K562 (cell line): Measurements from ENCODE around the gene MAML1. TPM values are rescaled to one million over a fixed set of nuclear protein-coding genes. Genes with fewer than 3 reads are reported as not detected.

Source experiments
- ATAC-seq: fragments of 200-7000 bp; cut with Tn5 transposase; 3 replicates; pipeline ENCODE4 v1.9.1; 2020; ENCODE audit warnings: moderate library complexity
- BruUV-seq: library from RNA; stranded (reverse); fragments of 400-500 nt; replicated peaks from 2 replicates; lab custom pipeline; 2021; lab: Mats Ljungman, UMichigan
- CTCF ChIA-PET: fragments of 300-600 bp; formaldehyde crosslinking; extraction: SDS; loops from one replicate; lab custom pipeline; 2021; ENCODE audit warnings: low intra/inter-chr PET ratio; lab: Yijun Ruan, JAX
- POLR2A ChIA-PET: fragments of 300-600, 350-650 bp; sonication (Branson Sonifier 250); formaldehyde crosslinking; extraction: SDS; loops from one replicate; lab custom pipeline; 2021; ENCODE audit warnings: antibody characterized with exemption, inconsistent platforms; lab: Yijun Ruan, JAX
- DNase-seq, 4 experiments: peaks; one replicate each; pipeline versions ENCODE4 v3.0.0 to v3.0.0-alpha.2; 2011 to 2018; ENCODE audit warnings: low spot score in 3 of 4, mixed read lengths in 3 of 4; ENCODE audit errors: extremely low read depth in 1 of 4
- FAIRE-seq: peaks from 2 replicates; lab custom pipeline; 2011; peaks lifted over from hg19 to GRCh38; lab: Jason Lieb, UNC
- H2AFZ ChIP-seq: 2 replicates; pipeline ENCODE4 v1.6.0; 2011; ENCODE audit warnings: low read depth, low read length, control low read depth, inconsistent platforms
- H3K27ac ChIP-seq: fragments of 200-600 bp; 3 replicates; pipeline ENCODE4 v1.8.0; 2011; ENCODE audit warnings: low read depth, mild to moderate bottlenecking, control low read depth, inconsistent platforms, low read length, moderate library complexity, mixed read lengths; ENCODE audit errors: extremely low read depth
- H3K27me3 ChIP-seq, 2 experiments: fragments of 300-600 bp in 1 of 2; 2 replicates in 1 of 2; 3 replicates in 1 of 2; pipeline versions ENCODE4 v1.6.0 to v1.8.0; 2011; ENCODE audit warnings: inconsistent platforms in 2 of 2, low read length in 2 of 2, mild to moderate bottlenecking in 1 of 2, mixed read lengths in 1 of 2, moderate library complexity in 1 of 2; ENCODE audit not compliant: control insufficient read depth in 2 of 2, insufficient read depth in 2 of 2
- H3K36me3 ChIP-seq: fragments of 300-600 bp; 3 replicates; pipeline ENCODE4 v1.8.0; 2011; ENCODE audit warnings: mild to moderate bottlenecking, low read length, inconsistent platforms; ENCODE audit not compliant: control insufficient read depth, insufficient read depth
- H3K4me1 ChIP-seq, 2 experiments: fragments of 200-600 bp in 1 of 2; replicated peaks in 1 of 2; 2 replicates in 1 of 2; 3 replicates in 1 of 2; pipeline versions ENCODE4 v1.5.1 to v1.8.0; 2011; ENCODE audit warnings: inconsistent platforms in 2 of 2, low read length in 2 of 2, mild to moderate bottlenecking in 1 of 2, mixed read lengths in 1 of 2, moderate library complexity in 1 of 2; ENCODE audit not compliant: control insufficient read depth in 2 of 2, insufficient read depth in 2 of 2
- H3K4me2 ChIP-seq: 2 replicates; pipeline ENCODE4 v1.6.1; 2011; ENCODE audit warnings: low read length, control low read depth, inconsistent platforms, mixed read lengths; ENCODE audit not compliant: insufficient read depth
- H3K4me3 ChIP-seq: fragments of 200-600 bp; sonication (generic), shearing (Covaris generic); 2 replicates; pipeline ENCODE4 v1.5.1; 2016; ENCODE audit warnings: control low read depth, inconsistent platforms
- H3K79me2 ChIP-seq: fragments of 200-600 bp; 3 replicates; pipeline ENCODE4 v1.8.0; 2011; ENCODE audit warnings: low read length, inconsistent platforms; ENCODE audit not compliant: control insufficient read depth, insufficient read depth
- H3K9ac ChIP-seq, 2 experiments: 2 replicates each; pipeline versions ENCODE4 v1.6.0 to v1.6.1; 2011; ENCODE audit warnings: low read depth in 2 of 2, low read length in 2 of 2, control low read depth in 1 of 2, inconsistent platforms in 1 of 2, mild to moderate bottlenecking in 1 of 2, mixed read lengths in 1 of 2; ENCODE audit not compliant: insufficient read depth in 1 of 2
- H3K9me1 ChIP-seq: one replicate; pipeline ENCODE4 v1.6.0; 2011; ENCODE audit warnings: inconsistent platforms, mild to moderate bottlenecking, low read length, moderate library complexity; ENCODE audit not compliant: control insufficient read depth, insufficient read depth
- H3K9me3 ChIP-seq: replicated peaks from 2 replicates; pipeline ENCODE4 v1.5.1; 2011; ENCODE audit warnings: low read depth, low read length, inconsistent platforms; ENCODE audit not compliant: control insufficient read depth, insufficient read depth
- H4K20me1 ChIP-seq: replicated peaks from 2 replicates; pipeline ENCODE4 v1.6.1; 2011; ENCODE audit warnings: low read length, inconsistent platforms, mixed read lengths; ENCODE audit not compliant: control insufficient read depth, insufficient read depth
- ARID2 ChIP-seq: fragments of 450-650 bp; IDR thresholded peaks from 2 replicates; pipeline ENCODE4 v1.6.1; 2017; ENCODE audit warnings: antibody characterized with exemption, mild to moderate bottlenecking
- CBX3 ChIP-seq, 2 experiments: IDR thresholded peaks; 1 replicate in 1 of 2; 2 replicates in 1 of 2; pipeline ENCODE4 v1.6.1; 2012; ENCODE audit warnings: inconsistent platforms in 2 of 2, low read length in 2 of 2, borderline replicate concordance in 1 of 2, control low read depth in 1 of 2
- CBX8 ChIP-seq: fragments of 200-600 bp; sonication (generic); IDR thresholded peaks from 2 replicates; pipeline ENCODE4 v1.6.1; 2012; ENCODE audit warnings: borderline replicate concordance, mixed run types, low read depth, mild to moderate bottlenecking, moderate library complexity, mixed read lengths, low read length, control low read depth, inconsistent platforms; ENCODE audit not compliant: poor library complexity, severe bottlenecking; ENCODE audit errors: extremely low read depth
- CTBP1 ChIP-seq: fragments of 450-650 bp; IDR thresholded peaks from 2 replicates; pipeline ENCODE4 v1.6.1; 2016; ENCODE audit warnings: borderline replicate concordance
- HMGN3 ChIP-seq: IDR thresholded peaks from 2 replicates; pipeline ENCODE4 v1.6.1; 2011; ENCODE audit warnings: borderline replicate concordance, low read depth, mild to moderate bottlenecking, mixed read lengths, low read length; ENCODE audit not compliant: insufficient read length; ENCODE audit errors: extremely low read depth
- MLLT1 ChIP-seq, 2 experiments: fragments of 450-650 bp; IDR thresholded peaks; 2 replicates each; pipeline ENCODE4 v1.6.1; 2016
- NELFE ChIP-seq: IDR thresholded peaks from 2 replicates; pipeline ENCODE4 v1.6.1; 2011; ENCODE audit warnings: mild to moderate bottlenecking; ENCODE audit not compliant: insufficient read depth, insufficient read length
- NR0B1 ChIP-seq: fragments of 450-650 bp; IDR thresholded peaks from one replicate; pipeline ENCODE4 v1.6.1; 2018; ENCODE audit warnings: mild to moderate bottlenecking, moderate library complexity; ENCODE audit not compliant: partially characterized antibody
- PML ChIP-seq: IDR thresholded peaks from 2 replicates; pipeline ENCODE4 v1.6.1; 2012; ENCODE audit warnings: low read length, inconsistent platforms
- RBM22 ChIP-seq: fragments of 200-400 bp; formaldehyde crosslinking; IDR thresholded peaks from 2 replicates; pipeline ENCODE4 v1.6.1; 2018; ENCODE audit warnings: low read length, low read depth; ENCODE audit not compliant: poor library complexity, severe bottlenecking
- SRSF3 ChIP-seq: fragments of 200-400 bp; formaldehyde crosslinking; IDR thresholded peaks from 2 replicates; pipeline ENCODE4 v1.6.1; 2016; ENCODE audit warnings: mild to moderate bottlenecking, low read length, moderate library complexity; ENCODE audit not compliant: insufficient read depth
- TARDBP ChIP-seq: fragments of 450-650 bp; IDR thresholded peaks from 2 replicates; pipeline ENCODE4 v1.6.1; 2016
- ZNF395 ChIP-seq: fragments of 200-800 bp; sonication (Bioruptor generic); IDR thresholded peaks from 2 replicates; pipeline ENCODE4 v1.6.1; 2017; ENCODE audit warnings: missing genetic modification characterization, missing compliant biosample characterization
- ZNF639 ChIP-seq, 2 experiments: fragments of 200-800 bp in 1 of 2; sonication (Bioruptor generic) in 1 of 2; sonication (generic) in 1 of 2; formaldehyde crosslinking in 1 of 2; IDR thresholded peaks in 1 of 2; conservative IDR thresholded peaks in 1 of 2; 2 replicates each; pipeline versions ENCODE4 v1.5.0 to v1.6.1; 2016 to 2020; ENCODE audit warnings: missing compliant biosample characterization in 1 of 2, missing genetic modification characterization in 1 of 2, missing genetic modification reagents in 1 of 2
- ZNF707 ChIP-seq: fragments of 250-450 bp; sonication (Bioruptor Pico); conservative IDR thresholded peaks from 2 replicates; pipeline ENCODE4 v1.8.0; 2022; ENCODE audit warnings: inconsistent platforms, mild to moderate bottlenecking, moderate library complexity
- WGBS: fragments of 100-300 bp; shearing (Covaris generic); methylation state at CpG from one replicate; pipeline ENCODE4 v1.1.6; 2016; ENCODE audit warnings: low coverage, mixed read lengths; ENCODE audit not compliant: insufficient coverage; ENCODE audit errors: missing lambda C conversion rate; 5-methylcytosine and 5-hydroxymethylcytosine counted together
- in situ Hi-C: fragments of 300-500 bp; cut with MboI; formaldehyde crosslinking; loops from 4 replicates; pipeline ENCODE4 v1.15.0; 2018; ENCODE audit warnings: inconsistent platforms, mixed read lengths
- intact Hi-C: fragments of 100-400 bp; cut with micrococcal nuclease; formaldehyde crosslinking; loops from 2 replicates; pipeline ENCODE4 v1.14.2; 2022
- polyA plus RNA-seq, 8 experiments: library from polyadenylated mRNA; depleted of rRNA in 4 of 8; stranded (reverse) in 5 of 8; unstranded in 3 of 8; fragments of >200 nt; fragmentation: Nextera tagmentation in 2 of 8; fragmentation: Illumina TruSeq in 1 of 8; extraction: Ambion mirVana in 2 of 8; extraction: Trizol in 1 of 8; gene quantifications; 2 replicates each; pipeline versions ENCODE4 v1.2.1 to v1.2.3, GENCODE V29; 2011 to 2014; ENCODE audit warnings: inconsistent platforms in 1 of 8, missing spikeins in 1 of 8
- total RNA-seq, 7 experiments: library from RNA; depleted of rRNA in 6 of 7; stranded (reverse); fragments of >200 nt in 6 of 7; fragmentation: Illumina TruSeq in 2 of 7; extraction: Trizol in 2 of 7; gene quantifications; 2 replicates each; pipeline versions ENCODE4 v1.2.1 to v1.2.3, GENCODE V29; 2011 to 2021; ENCODE audit warnings: low replicate concordance in 1 of 7

Gene MAML1
- total and polyA plus RNA-seq, 9 of the 15 experiments (the other 6 are each of a cell fraction or from before 2014, with no cell fraction given), result 0.32 to 18.4 (median 7.0) TPM

- DNase-seq (peak; percentile 25 to 88 (median 53)), ATAC-seq (peak; percentile 42), FAIRE-seq (peak; percentile 92)
- in situ Hi-C loops (no loop called here), intact Hi-C loops (no loop called here)
- BruUV-seq, result no TSS peak
- Histone ChIP-seq H3K79me2 (peaks cover 82% of the 10 kb centered on the region), H3K36me3 (peaks cover 44% of the 10 kb centered on the region), H3K27ac (peak overlapping the region; percentile 98), H3K4me1 (peaks cover 16 to 41% of the 10 kb centered on the region in 2 experiments), H3K9me3 (no peaks in the 10 kb centered on the region), H2AFZ (no peak overlapping the region), H3K4me3 (peak overlapping the region; percentile 86), H4K20me1 (peaks cover 16% of the 10 kb centered on the region), H3K4me2 (peak overlapping the region; percentile 91), H3K9ac (peak overlapping the region; percentile 83 to 97), H3K27me3 (no peaks in the 10 kb centered on the region), H3K9me1 (no peaks in the 10 kb centered on the region)
- ChIA-PET POLR2A (interaction anchor here (0.8 to 2.5 kb wide), 7 partner anchors 17 to 92 kb away, joined by 4 to 16 read pairs (median 7); partner anchors contain the start of genes CBY3, HNRNPH1 and MAML1), CTCF (no interaction called here)
- WGBS, result 5% methylated on average over 6 of the region's 7 CpGs
- TF ChIP-seq PML (peak; percentile 82), CTBP1 (peak; percentile 27), ZNF395 (peak; percentile 28; the same call in 1 of the 2 replicates), SRSF3 (no peak), ZNF639 (CRISPR knock-in tag; conservative IDR thresholded peaks at IDR 0.05 in 1 of 2, IDR thresholded peaks at IDR 0.05 in 1 of 2) (peak in 1 of 2 experiments; percentile 31; a peak in 1 of 4 replicates), NELFE (no peak), CBX8 (no peak), RBM22 (no peak), HMGN3 (no peak), ZNF707 (CRISPR knock-in tag) (no peak), ARID2 (no peak), NR0B1 (no peak), MLLT1 (IDR thresholded peaks at IDR 0.05) (peak in 1 of 2 experiments; percentile 64; a peak in 1 of 4 replicates), CBX3 (IDR thresholded peaks at IDR 0.05; ENCODE audit: borderline replicate concordance in 1 of 2, low read length in 2 of 2) (peak in 1 of 2 experiments; percentile 79; a peak in 1 of 3 replicates), TARDBP (no peak)
Observed at GRCh38 chr5:179700401-179700918, 32.2 kb upstream of the MAML1 start.
